NCI-H2196 (cell line): Measurements from ENCODE around the gene PNMT.

Source experiments
- DNase-seq: peaks from one replicate; lab custom pipeline; 2025; ENCODE audit not compliant: unreplicated experiment; lab: John Stamatoyannopoulos, UW

Gene PNMT

GRCh38 chr17:39653316-39653661 is 15.0 kb upstream of the PNMT start:
- no peak for DNase-seq

DNA sequence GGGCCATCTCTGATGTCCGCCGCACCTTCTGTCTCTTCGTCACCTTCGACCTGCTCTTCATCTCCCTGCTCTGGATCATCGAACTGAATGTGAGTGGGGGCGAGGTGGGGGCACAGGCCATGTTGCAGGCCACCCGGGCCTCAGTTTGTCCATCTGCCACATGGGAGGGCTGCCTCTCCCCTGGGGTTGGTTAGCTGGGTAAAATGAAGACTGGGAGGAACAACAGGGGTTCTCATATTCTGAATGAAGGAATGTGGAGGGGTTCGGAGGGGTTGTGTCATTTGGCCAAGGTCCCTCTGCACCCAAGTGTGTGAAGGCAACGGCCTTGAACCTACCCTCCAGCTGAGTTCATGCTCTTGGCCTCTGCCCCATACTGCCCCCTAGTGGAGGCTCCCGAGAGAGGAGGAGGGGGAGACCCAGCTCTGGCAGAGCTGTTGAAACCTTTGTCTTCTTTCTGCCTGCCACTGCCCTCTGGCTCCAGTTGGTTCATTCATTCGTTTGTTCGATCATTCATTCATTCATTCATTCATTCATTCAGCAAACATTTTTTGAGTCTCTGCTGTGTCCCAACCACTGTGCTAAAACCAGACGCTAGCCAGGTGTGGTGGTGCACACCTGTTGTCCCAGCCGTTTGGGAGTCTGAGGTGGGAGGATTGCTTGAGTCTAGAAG is 14.5 kb upstream of the PNMT start:
- peak; percentile 50 for DNase-seq

DNA sequence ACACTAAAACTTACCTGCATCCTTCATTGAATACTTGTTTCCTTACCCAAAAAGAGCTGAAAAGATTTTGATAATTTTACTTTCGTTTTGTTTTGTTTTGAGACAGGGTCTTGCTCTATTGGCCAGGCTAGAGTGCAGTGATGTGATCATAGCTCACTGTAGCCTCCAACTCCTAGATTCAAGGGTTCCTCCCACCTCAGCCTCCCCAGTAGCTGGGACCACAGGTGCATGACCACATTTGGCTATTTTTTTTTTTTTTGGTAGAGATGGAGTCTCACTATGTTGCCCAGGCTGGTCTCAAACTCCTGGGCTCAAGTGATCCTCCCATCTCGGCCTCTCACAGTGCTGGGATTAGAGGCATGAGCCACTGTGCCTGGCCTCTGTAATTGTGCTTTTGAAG is 13.1 kb upstream of the PNMT start:
- DNase-seq = no peak

DNA sequence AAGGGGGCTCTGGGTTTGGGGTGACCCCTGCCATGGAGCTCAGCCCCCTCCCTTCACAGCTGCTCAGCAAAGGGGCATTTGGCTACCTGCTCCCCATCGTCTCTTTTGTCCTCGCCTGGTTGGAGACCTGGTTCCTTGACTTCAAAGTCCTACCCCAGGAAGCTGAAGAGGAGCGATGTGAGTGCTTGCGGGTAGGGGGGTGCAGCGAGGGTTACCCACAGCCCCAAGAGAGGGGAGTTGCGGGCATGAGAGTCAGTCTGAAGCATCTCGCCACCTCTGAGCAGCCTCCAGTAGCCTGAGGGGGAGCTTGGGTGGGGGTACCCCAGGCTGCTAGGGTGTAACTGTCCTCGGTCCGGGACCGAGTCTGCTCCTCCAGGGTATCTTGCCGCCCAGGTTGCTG is 9.9 kb upstream of the PNMT start:
- DNase-seq = no peak

DNA sequence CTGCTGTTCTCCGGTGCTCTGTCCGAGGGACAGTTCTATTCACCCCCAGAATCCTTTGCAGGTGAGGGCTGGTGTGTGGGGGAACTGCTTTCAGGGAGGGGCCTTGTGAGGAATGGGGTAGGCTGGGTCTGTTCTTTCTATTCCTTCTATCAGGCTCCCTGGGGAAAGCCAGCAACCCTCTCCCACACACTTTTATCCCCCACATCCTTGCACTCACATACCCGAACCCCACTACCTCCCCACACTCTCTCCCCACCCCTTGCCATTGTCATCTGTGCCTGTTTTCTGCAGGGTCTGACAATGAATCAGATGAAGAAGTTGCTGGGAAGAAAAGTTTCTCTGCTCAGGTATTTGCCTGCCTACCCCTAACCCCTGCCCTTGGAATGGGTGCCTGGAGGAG is 9.5 kb upstream of the PNMT start:
- no peak for DNase-seq

- no peak for DNase-seq
These were observed 8.8 kb upstream of the PNMT start for GRCh38 chr17:39659279-39660010.

- no peak for DNase-seq
These were observed 8.3 kb upstream of the PNMT start for GRCh38 chr17:39660011-39660360.

GRCh38 chr17:39660397-39661385 is 7.6 kb upstream of the PNMT start:
- no peak for DNase-seq

DNA sequence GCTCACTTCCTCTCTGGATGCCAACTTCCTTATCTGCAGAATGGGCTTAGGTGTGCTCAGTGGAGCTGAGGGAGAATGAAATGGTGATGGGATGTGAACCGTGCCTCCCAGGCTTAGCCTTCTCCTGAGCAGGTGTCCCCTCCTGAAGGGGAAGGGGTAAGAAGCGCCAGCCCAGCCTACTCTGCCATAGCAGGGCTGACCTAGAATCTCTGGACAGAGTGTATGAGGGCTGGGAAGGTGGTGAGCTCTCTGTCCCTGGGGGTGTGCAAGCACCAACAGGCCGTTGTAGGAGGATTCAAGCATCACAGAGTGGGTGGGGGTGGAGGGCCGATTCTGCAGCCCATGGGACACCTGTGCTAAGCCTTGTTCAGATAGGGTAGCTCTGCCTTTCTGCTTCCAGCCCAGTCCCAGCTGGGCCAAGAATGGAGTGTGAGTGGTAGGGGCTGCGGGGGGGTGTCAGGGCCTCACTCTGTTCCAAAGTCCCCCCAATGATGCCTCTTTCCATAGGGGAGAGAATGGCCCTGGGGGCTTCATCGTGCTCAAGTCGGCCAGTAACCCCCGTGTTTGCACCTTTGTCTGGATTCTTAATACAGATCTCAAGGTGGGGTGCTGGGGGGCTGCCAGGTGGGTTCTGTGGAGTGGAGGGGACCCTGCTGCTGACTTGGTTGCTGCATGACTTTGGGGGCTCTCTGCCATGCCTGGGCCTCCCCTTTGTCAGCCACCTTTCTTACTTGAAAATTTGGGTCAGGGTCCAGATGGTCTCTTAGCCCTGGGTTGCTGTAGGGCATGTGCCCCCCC is 6.3 kb upstream of the PNMT start:
- no peak for DNase-seq

- no peak for DNase-seq
These were observed 5.5 kb upstream of the PNMT start for GRCh38 chr17:39662551-39663339.

- no peak for DNase-seq
These were observed 4.9 kb upstream of the PNMT start for GRCh38 chr17:39663340-39663687.

- DNase-seq = no peak
These were observed 4.3 kb upstream of the PNMT start for GRCh38 chr17:39663688-39664580.

GRCh38 chr17:39664581-39665561 is 3.4 kb upstream of the PNMT start, which contains the start of gene TCAP:
Gene TCAP, plus strand, starts transcription at chr17:39665349. Its CDS starts 11 bp downstream, at chr17:39665360.
- DNase-seq = no peak

- DNase-seq = no peak
These were observed 2.5 kb upstream of the PNMT start for GRCh38 chr17:39665642-39666224.

GRCh38 chr17:39666231-39666600 is 2.0 kb upstream of the PNMT start:
- DNase-seq = no peak

- DNase-seq = no peak
These were observed 1.5 kb upstream of the PNMT start for GRCh38 chr17:39666601-39667261.

DNA sequence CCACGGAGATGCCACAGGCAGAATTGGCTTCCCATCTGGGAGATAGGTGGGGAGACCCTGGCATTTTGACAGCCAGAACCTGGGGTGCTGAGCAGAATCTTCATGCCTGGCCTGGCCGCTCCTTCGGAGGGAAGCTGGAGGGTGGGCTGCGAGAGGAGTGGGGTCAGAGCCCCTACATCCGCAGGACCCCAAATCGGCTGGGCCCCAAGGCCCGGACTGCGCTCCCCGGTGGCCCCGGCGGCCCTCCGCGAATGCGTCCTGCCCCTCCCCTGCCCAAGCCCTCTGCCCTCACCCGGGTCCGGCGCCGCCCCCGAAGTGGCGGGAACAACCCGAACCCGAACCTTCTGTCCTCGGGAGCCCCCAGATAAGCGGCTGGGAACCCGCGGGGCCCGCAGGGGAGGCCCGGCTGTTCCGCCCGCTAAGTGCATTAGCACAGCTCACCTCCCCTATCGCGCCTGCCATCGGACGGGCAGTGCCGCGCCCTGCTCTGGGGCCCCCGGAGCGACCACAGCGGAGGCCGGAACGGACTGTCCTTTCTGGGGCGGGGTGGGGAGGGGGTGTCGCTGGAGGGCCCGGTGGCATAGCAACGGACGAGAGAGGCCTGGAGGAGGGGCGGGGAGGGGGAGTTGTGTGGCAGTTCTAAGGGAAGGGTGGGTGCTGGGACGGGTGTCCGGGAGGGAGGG is 850 bp upstream of the PNMT start:
- no peak for DNase-seq
